Measurements from ENCODE around the gene C1orf52.
A peak's percentile ranks its signal among the peaks of the same experiment; 100 is the strongest.

Gene C1orf52

DNA sequence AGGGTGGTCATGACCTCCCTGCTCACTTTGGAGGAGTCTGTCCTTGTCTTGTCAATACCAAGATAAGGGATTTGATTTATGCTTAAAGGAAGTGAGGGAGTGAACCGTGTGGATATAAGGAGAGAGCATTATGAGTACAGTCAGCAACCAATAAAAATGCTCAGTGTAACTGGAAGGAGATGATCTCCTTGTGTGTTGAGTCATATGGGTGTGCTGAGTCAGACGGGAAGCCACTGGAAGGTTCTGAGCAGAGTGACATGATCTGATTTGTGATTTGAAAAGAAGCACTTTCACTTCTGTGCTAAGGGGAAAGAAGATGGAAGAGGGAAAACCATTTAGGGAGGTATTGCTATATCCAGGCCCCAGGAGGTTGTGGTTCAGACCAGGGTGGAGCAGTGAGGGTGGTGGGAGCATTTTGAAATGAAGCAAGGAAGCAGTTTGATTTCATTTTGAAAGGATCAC is 19.4 kb upstream of the C1orf52 start:
- H3K27ac ChIP-seq (ENCODE audit: low read depth, low read length), result no peak overlapping the region
- no peaks in the 10 kb centered on the region for H3K9me3 ChIP-seq (ENCODE audit: control insufficient read depth, insufficient read depth, low read length)
- peaks cover 8% of the 10 kb centered on the region for H3F3A ChIP-seq (ENCODE audit: control insufficient read depth, insufficient read depth)
- H3K4me3 ChIP-seq (ENCODE audit: low read length), result no peak overlapping the region
- H3K79me2 ChIP-seq (ENCODE audit: control insufficient read depth, low read length), result peaks cover 24% of the 10 kb centered on the region
- peaks cover 27% of the 10 kb centered on the region for H3K4me1 ChIP-seq (ENCODE audit: control insufficient read depth, low read length)
- no peaks in the 10 kb centered on the region for H3K9me2 ChIP-seq (replicated peaks; ENCODE audit: control insufficient read depth, low read length)
- no peaks in the 10 kb centered on the region for H3K27me3 ChIP-seq (ENCODE audit: control insufficient read depth, low read length)
- TF ChIP-seq, protein P1, sequence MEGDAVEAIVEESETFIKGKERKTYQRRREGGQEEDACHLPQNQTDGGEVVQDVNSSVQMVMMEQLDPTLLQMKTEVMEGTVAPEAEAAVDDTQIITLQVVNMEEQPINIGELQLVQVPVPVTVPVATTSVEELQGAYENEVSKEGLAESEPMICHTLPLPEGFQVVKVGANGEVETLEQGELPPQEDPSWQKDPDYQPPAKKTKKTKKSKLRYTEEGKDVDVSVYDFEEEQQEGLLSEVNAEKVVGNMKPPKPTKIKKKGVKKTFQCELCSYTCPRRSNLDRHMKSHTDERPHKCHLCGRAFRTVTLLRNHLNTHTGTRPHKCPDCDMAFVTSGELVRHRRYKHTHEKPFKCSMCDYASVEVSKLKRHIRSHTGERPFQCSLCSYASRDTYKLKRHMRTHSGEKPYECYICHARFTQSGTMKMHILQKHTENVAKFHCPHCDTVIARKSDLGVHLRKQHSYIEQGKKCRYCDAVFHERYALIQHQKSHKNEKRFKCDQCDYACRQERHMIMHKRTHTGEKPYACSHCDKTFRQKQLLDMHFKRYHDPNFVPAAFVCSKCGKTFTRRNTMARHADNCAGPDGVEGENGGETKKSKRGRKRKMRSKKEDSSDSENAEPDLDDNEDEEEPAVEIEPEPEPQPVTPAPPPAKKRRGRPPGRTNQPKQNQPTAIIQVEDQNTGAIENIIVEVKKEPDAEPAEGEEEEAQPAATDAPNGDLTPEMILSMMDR (IDR thresholded peaks at IDR 0.05; ENCODE audit: low read depth, low read length, poor library complexity, severe bottlenecking), result no peak
- TF ChIP-seq EZH2phosphoT487 (IDR thresholded peaks at IDR 0.05; ENCODE audit: borderline replicate concordance, low read length), result no peak
- peaks cover 16% of the 10 kb centered on the region for H3K36me3 ChIP-seq (ENCODE audit: control insufficient read depth, low read length)
- peaks cover 5% of the 10 kb centered on the region; the same call in 1 of the 2 replicates for H4K20me1 ChIP-seq (ENCODE audit: control insufficient read depth, insufficient read depth, low read depth, low read length)
- H3K4me2 ChIP-seq (ENCODE audit: low read length), result no peak overlapping the region

DNA sequence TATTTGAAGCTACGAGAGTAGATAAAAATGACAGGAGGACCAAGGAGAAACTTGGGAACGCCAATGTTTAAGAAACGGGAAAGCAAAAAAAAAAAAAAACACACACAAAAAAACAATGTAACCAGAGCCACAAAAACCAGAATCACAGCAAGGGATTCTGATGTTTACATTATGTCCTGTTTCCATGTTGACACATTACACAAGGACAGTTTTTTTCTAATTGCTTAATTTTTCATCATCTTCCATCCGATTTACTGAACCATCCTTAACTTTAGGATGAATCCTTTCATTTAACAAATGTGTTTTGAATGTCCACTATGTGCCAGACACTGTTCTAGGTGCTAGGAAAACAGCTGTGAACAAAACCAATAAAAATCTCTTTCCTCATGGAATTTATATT is 18.3 kb upstream of the C1orf52 start:
- peaks cover 8% of the 10 kb centered on the region; the same call in 1 of the 2 replicates for H4K20me1 ChIP-seq (ENCODE audit: control insufficient read depth, insufficient read depth, low read depth, low read length)
- no peaks in the 10 kb centered on the region for H3K9me3 ChIP-seq (ENCODE audit: control insufficient read depth, insufficient read depth, low read length)
- H3F3A ChIP-seq (ENCODE audit: control insufficient read depth, insufficient read depth), result peaks cover 8% of the 10 kb centered on the region
- H3K79me2 ChIP-seq (ENCODE audit: control insufficient read depth, low read length), result peaks cover 35% of the 10 kb centered on the region
- H3K27ac ChIP-seq (ENCODE audit: low read depth, low read length), result no peak overlapping the region
- H3K4me2 ChIP-seq (ENCODE audit: low read length), result no peak overlapping the region
- no peaks in the 10 kb centered on the region for H3K9me2 ChIP-seq (replicated peaks; ENCODE audit: control insufficient read depth, low read length)
- TF ChIP-seq EZH2phosphoT487 (IDR thresholded peaks at IDR 0.05; ENCODE audit: borderline replicate concordance, low read length), result no peak
- TF ChIP-seq, protein P1 (IDR thresholded peaks at IDR 0.05; ENCODE audit: low read depth, low read length, poor library complexity, severe bottlenecking), result no peak
- H3K4me1 ChIP-seq (ENCODE audit: control insufficient read depth, low read length), result peaks cover 28% of the 10 kb centered on the region
- H3K27me3 ChIP-seq (ENCODE audit: control insufficient read depth, low read length), result no peaks in the 10 kb centered on the region
- no peak overlapping the region for H3K4me3 ChIP-seq (ENCODE audit: low read length)
- H3K36me3 ChIP-seq (ENCODE audit: control insufficient read depth, low read length), result peaks cover 27% of the 10 kb centered on the region

DNA sequence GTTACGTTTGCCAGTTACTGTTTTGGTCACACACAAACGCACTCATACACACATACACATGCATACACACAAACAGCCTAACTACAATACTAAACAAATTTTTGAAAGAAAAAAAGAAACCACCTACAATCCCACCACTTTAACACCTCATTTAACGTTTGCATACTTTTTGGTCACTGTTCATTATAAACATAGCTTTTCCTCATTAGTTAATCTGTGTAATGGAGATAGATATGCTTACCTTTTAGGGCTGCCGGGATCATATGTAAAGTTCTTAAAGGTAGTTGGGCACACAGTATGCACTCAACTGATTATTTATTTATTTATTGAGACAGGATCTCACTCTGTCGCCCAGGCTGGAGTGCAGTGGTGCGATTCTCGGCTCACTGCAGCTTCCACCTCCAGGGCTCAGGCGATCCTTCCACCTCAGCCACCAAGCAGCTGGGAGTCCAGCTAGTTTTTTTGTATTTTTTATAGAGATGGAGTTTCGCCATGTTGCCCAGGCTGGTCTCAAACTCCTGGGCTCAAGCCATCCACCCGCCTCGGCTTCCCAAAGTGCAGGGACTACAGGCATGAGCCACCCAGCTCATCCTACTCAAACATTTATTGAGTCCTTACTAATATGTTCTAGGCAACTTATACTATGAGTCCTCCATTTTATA is 17.6 kb upstream of the C1orf52 start:
- Histone ChIP-seq H4K20me1 (ENCODE audit: control insufficient read depth, insufficient read depth, low read depth, low read length) (peaks cover 8% of the 10 kb centered on the region; the same call in 1 of the 2 replicates), H3K9me2 (replicated peaks; ENCODE audit: control insufficient read depth, low read length) (no peaks in the 10 kb centered on the region), H3F3A (ENCODE audit: control insufficient read depth, insufficient read depth) (peaks cover 8% of the 10 kb centered on the region), H3K4me1 (ENCODE audit: control insufficient read depth, low read length) (peaks cover 28% of the 10 kb centered on the region), H3K27ac (ENCODE audit: low read depth, low read length) (0 out of 2 replicates have a peak overlapping the region, but pooled peaks have one; percentile 2), H3K4me3 (ENCODE audit: low read length) (peak overlapping the region; percentile 100), H3K79me2 (ENCODE audit: control insufficient read depth, low read length) (peaks cover 40% of the 10 kb centered on the region), H3K27me3 (ENCODE audit: control insufficient read depth, low read length) (no peaks in the 10 kb centered on the region), H3K9me3 (ENCODE audit: control insufficient read depth, insufficient read depth, low read length) (no peaks in the 10 kb centered on the region), H3K36me3 (ENCODE audit: control insufficient read depth, low read length) (peaks cover 31% of the 10 kb centered on the region), H3K4me2 (ENCODE audit: low read length) (peak overlapping the region; percentile 93)
- TF ChIP-seq, protein P1 (IDR thresholded peaks at IDR 0.05; ENCODE audit: low read depth, low read length, poor library complexity, severe bottlenecking), result no peak
- no peak for TF ChIP-seq EZH2phosphoT487 (IDR thresholded peaks at IDR 0.05; ENCODE audit: borderline replicate concordance, low read length)
